ENCODE data around the gene SNX1. TPM values are rescaled to one million over a fixed set of nuclear protein-coding genes. Genes with fewer than 3 reads are reported as not detected.

Gene SNX1
- total and polyA plus RNA-seq, 10 of the 15 experiments (the other 5 are each of a cell fraction or from before 2014, with no cell fraction given): 17.8 to 115 (median 96.3) TPM

DNA sequence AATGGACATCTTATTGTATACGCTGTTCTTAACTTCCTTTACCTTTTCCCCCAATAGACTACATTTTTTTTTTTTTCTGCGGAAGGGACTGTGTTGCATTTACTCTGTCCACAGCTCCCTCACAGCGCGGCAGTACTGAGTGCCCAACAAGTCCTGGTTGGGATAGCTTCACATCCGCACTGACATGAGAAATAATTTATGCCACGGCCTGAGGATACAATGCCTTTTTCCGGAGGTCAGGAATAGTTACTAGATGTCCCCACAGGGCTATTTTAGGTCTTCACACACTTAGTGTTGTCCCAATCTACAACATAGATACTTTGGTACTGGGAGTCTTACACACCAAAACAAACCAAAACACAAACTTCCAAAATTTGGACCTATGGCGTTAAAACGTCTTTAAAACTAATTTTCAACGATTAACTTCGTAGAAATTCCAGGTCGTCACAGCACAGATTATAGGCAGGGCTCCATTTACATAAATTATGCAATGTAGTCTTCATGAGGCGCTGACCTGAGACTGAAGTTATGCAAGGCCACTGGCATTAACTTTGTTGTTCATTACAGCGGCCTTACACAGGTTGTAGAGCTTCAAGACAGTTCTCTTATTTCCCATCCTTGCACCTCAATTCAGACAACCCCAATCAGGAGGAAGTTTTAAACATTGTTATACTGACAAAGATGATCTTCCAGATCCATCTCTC lies 68.0 kb downstream of the SNX1 start (continued):
- TF ChIP-seq ELK1 (IDR thresholded peaks at IDR 0.05; ENCODE audit: low read depth, low read length): no peak
- peak; percentile 14 for TF ChIP-seq E2F8 (IDR thresholded peaks at IDR 0.05; ENCODE audit: low read depth, partially characterized antibody)
- no peak for TF ChIP-seq EED (IDR thresholded peaks at IDR 0.05; ENCODE audit: low read depth)

- no peaks in the 10 kb centered on the region for H3K9me3 ChIP-seq (replicated peaks; ENCODE audit: control insufficient read depth, insufficient read depth, low read length)
- in situ Hi-C loops (cut with MboI): no loop called here
- ATAC-seq (no peak), FAIRE-seq (no peak), DNase-seq (ENCODE audit: low read depth, low spot score) (no peak)
- CTCF ChIA-PET: interaction anchor here (0.8 to 3.6 kb wide), 6 partner anchors 11 to 564 kb away, joined by 3 to 34 read pairs (median 4); partner anchors contain the start of gene TRIP4
- H3K27ac ChIP-seq (ENCODE audit: control insufficient read depth, insufficient read depth): peak overlapping the region; percentile 81
- no peak overlapping the region for H3K9ac ChIP-seq (ENCODE audit: control insufficient read depth, insufficient read depth, low read length)
- BruUV-seq (replicated peaks): no TSS peak
- SMC1A ChIA-PET (ENCODE audit: uncharacterized antibody, unreplicated experiment): interaction anchor here (0.6 to 3.3 kb wide), 9 partner anchors 12 to 868 kb away, joined by 3 to 9 read pairs (median 3); no protein-coding TSS in a partner anchor
- peak overlapping the region; percentile 82; the same call in 1 of the 2 replicates for H3K4me2 ChIP-seq (ENCODE audit: control insufficient read depth, insufficient read depth)
- peak overlapping the region; percentile 97; the same call in 1 of the 2 replicates for H2AFZ ChIP-seq (ENCODE audit: control insufficient read depth, low read depth, low read length)
- RAD21 ChIA-PET (ENCODE audit: unreplicated experiment): interaction anchor here (0.7 to 2.6 kb wide), 3 partner anchors 19 to 422 kb away, joined by 5 to 9 read pairs (median 5); partner anchors contain the start of gene CSNK1G1
- H3K4me3 ChIP-seq: peak overlapping the region; percentile 53; the same call in 1 of the 2 replicates
- intact Hi-C loops (cut with micrococcal nuclease; ENCODE audit: unreplicated experiment): loop anchor here (5.0 kb wide), 1 partner anchor 193 kb away; the partner anchor contains the start of gene CSNK1G1
- H3K4me1 ChIP-seq (ENCODE audit: control insufficient read depth, insufficient read depth, low read length): peaks cover 22% of the 10 kb centered on the region
- no peaks in the 10 kb centered on the region for H4K20me1 ChIP-seq (ENCODE audit: control insufficient read depth, insufficient read depth)
- POLR2A ChIA-PET: interaction anchor here (0.5 to 3.4 kb wide), 8 partner anchors 8 to 382 kb away, joined by 3 to 32 read pairs (median 4); partner anchors contain the start of genes CIAO2A, SNX1 and SNX22
- peaks cover 32% of the 10 kb centered on the region for H3K79me2 ChIP-seq (ENCODE audit: control insufficient read depth, insufficient read depth, low read length)
- no peaks in the 10 kb centered on the region for H3K27me3 ChIP-seq (replicated peaks in 1 of 2; ENCODE audit: control insufficient read depth in 2 of 2, insufficient read depth in 2 of 2, low read length in 1 of 2)
- WGBS (ENCODE audit: insufficient coverage, insufficient replicate concordance, low lambda C conversion rate, missing lambda C conversion rate): 0% methylated on average over 4 of the region's 4 CpGs
- H3K36me3 ChIP-seq (ENCODE audit: control insufficient read depth in 2 of 2, insufficient read depth in 2 of 2, low read length in 1 of 2): peaks cover 5 to 8% of the 10 kb centered on the region in 2 experiments; a peak in 2 of 4 replicates
- TF ChIP-seq RUNX3 (IDR thresholded peaks at IDR 0.05; ENCODE audit: low read length): no peak
- TF ChIP-seq, protein P1, sequence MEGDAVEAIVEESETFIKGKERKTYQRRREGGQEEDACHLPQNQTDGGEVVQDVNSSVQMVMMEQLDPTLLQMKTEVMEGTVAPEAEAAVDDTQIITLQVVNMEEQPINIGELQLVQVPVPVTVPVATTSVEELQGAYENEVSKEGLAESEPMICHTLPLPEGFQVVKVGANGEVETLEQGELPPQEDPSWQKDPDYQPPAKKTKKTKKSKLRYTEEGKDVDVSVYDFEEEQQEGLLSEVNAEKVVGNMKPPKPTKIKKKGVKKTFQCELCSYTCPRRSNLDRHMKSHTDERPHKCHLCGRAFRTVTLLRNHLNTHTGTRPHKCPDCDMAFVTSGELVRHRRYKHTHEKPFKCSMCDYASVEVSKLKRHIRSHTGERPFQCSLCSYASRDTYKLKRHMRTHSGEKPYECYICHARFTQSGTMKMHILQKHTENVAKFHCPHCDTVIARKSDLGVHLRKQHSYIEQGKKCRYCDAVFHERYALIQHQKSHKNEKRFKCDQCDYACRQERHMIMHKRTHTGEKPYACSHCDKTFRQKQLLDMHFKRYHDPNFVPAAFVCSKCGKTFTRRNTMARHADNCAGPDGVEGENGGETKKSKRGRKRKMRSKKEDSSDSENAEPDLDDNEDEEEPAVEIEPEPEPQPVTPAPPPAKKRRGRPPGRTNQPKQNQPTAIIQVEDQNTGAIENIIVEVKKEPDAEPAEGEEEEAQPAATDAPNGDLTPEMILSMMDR (IDR thresholded peaks at IDR 0.05 in 2 of 3, conservative IDR thresholded peaks at IDR 0.05 in 1 of 3; ENCODE audit: control insufficient read depth in 2 of 3, extremely low read depth in 1 of 3, insufficient read depth in 1 of 3, low read depth in 3 of 3, low read length in 3 of 3): no peak
- TF ChIP-seq MYB (IDR thresholded peaks at IDR 0.05; ENCODE audit: borderline replicate concordance, low read depth, low read length): no peak
- TF ChIP-seq CEBPZ (IDR thresholded peaks at IDR 0.05; ENCODE audit: low read depth, low read length): no peak
- TF ChIP-seq RELA (IDR thresholded peaks at IDR 0.05; ENCODE audit: borderline replicate concordance, partially characterized antibody): no peak
- TF ChIP-seq FOS (IDR thresholded peaks at IDR 0.05; ENCODE audit: borderline replicate concordance, extremely low read depth, insufficient read length): no peak
- TF ChIP-seq PML (IDR thresholded peaks at IDR 0.05; ENCODE audit: low read length): no peak
- TF ChIP-seq HDAC2 (IDR thresholded peaks at IDR 0.05): no peak
Observed at GRCh38 chr15:64164436-64164835, 68.7 kb downstream of the SNX1 start.

Data from GM12878 (cell line).